ENCODE data around the gene MOB3C. TPM values are rescaled to one million over a fixed set of nuclear protein-coding genes. Genes with fewer than 3 reads are reported as not detected.
A peak's percentile ranks its signal among the peaks of the same experiment; 100 is the strongest.

MOB3C gene
- total RNA-seq, 1 donor from 2014 or later: 16.1 TPM

DNA sequence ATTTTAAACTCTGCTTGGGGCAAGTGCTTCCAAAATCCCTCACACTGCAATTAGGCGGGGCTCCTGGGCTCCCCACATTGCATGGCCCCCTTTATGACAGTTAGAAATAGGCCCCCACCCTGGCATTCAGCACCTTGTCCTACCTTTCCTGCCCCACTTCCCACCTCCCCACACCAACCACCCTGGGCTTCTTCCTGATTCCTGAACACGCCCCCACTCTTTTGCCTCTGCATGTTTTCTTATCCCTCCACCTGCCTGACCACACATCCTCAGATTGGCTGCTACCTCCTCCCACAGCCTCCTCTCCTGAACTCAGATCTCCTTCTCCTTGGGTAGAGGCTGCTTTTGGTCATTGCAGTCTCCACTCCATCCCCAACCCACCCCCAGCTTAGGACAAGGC lies 1.5 kb downstream of the MOB3C start:
- Histone ChIP-seq H3K4me1 (peaks cover 32 to 50% of the 10 kb centered on the region in 2 donors), H3K4me3 (peak overlapping the region; percentile 75 to 94), H3K9me3 (no peaks in the 10 kb centered on the region), H3K36me3 (peaks cover 0 to 5% of the 10 kb centered on the region in 2 donors), H3K27ac (peak overlapping the region; percentile 89 to 90), H3K27me3 (no peaks in the 10 kb centered on the region)
- no peak for DNase-seq (ENCODE audit: low spot score in 2 of 2)
- no peak for TF ChIP-seq CTCF (IDR thresholded peaks at IDR 0.05)
- intact Hi-C loops (cut with DNase I): loop anchor here (10.0 kb wide), 2 partner anchors 310 to 720 kb away; partner anchors contain the start of genes CMPK1, LRRC41 and UQCRH

DNA sequence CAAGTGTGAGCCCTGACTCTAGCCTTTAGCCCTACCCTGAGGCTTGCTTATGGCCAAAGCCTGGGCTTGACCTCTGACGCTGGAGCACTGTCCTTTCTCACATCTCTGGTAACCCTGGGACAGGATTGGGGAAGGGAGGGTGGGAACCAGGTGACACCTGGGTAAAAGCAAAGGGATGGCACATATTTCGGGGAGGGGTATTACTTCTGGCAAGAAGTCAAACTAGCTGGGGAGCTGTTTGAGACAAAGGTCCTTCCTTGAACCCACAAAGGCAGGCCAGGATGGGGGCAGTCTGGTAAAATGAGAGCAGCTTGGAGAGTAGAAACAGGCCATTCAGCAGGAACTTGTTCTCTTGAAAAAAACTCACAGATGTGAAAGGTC lies 2.0 kb downstream of the MOB3C start:
- Histone ChIP-seq H3K9me3 (no peaks in the 10 kb centered on the region), H3K27ac (peak overlapping the region; percentile 89 to 90), H3K4me3 (peak overlapping the region in 1 of 2 donors; percentile 75), H3K27me3 (no peaks in the 10 kb centered on the region), H3K36me3 (peaks cover 4 to 10% of the 10 kb centered on the region in 2 donors), H3K4me1 (peaks cover 32 to 50% of the 10 kb centered on the region in 2 donors)
- intact Hi-C loops (cut with DNase I): loop anchor here (10.0 kb wide), 2 partner anchors 310 to 720 kb away; partner anchors contain the start of genes CMPK1, LRRC41 and UQCRH
- no peak for TF ChIP-seq CTCF (IDR thresholded peaks at IDR 0.05)
- no peak for DNase-seq (ENCODE audit: low spot score in 2 of 2)

GRCh38 chr1:46613661-46614603 lies 2.7 kb downstream of the MOB3C start:
- Histone ChIP-seq H3K9me3 (no peaks in the 10 kb centered on the region), H3K4me1 (peaks cover 32 to 50% of the 10 kb centered on the region in 2 donors), H3K27me3 (no peaks in the 10 kb centered on the region), H3K36me3 (peaks cover 11 to 16% of the 10 kb centered on the region in 2 donors), H3K27ac (peak overlapping the region; percentile 89 to 90), H3K4me3 (peak overlapping the region; percentile 38 to 75)
- intact Hi-C loops (cut with DNase I): loop anchor here (10.0 kb wide), 2 partner anchors 309 to 721 kb away; partner anchors contain the start of genes CMPK1, LRRC41 and UQCRH
- DNase-seq (ENCODE audit: low spot score in 2 of 2): peak; percentile 90 to 96
- TF ChIP-seq CTCF (IDR thresholded peaks at IDR 0.05): no peak

GRCh38 chr1:46612937-46613660 lies 3.5 kb downstream of the MOB3C start:
- intact Hi-C loops (cut with DNase I): loop anchor here (10.0 kb wide), 2 partner anchors 308 to 722 kb away; partner anchors contain the start of genes CMPK1, LRRC41 and UQCRH
- H3K27me3 ChIP-seq: no peaks in the 10 kb centered on the region
- peaks cover 13 to 23% of the 10 kb centered on the region in 2 donors for H3K36me3 ChIP-seq
- H3K9me3 ChIP-seq: no peaks in the 10 kb centered on the region
- H3K27ac ChIP-seq: peak overlapping the region; percentile 64 to 90
- no peak for DNase-seq (ENCODE audit: low spot score in 2 of 2)
- TF ChIP-seq CTCF (IDR thresholded peaks at IDR 0.05): no peak
- peaks cover 34 to 54% of the 10 kb centered on the region in 2 donors for H3K4me1 ChIP-seq
- H3K4me3 ChIP-seq: peak overlapping the region; percentile 38 to 75

DNA sequence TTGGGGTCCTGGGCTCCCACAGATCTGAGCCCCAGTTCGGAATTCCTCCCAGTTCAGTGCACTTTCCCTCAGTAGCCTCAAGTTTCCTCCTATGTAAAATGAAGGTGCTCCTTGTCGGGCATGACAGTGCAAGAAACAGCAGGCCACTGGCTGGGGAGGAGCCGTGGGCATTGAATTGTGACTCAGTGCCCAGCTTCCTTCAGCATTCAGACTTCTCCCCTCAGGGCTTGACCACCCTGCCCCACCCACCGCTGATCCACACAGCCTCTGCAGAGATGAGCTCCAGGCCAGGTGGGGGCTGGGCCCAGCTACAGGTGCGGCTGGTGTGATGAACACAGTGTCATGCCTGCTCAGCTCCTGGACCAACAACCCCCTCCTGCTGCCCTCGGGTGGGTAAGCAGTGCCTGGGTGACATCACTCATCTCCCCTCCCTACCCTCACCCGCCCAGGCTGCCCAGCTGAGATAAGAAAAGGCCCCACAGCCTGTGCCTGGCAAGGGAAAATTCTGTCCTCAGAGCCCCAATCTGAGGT lies 4.9 kb downstream of the MOB3C start:
- Histone ChIP-seq H3K27me3 (no peaks in the 10 kb centered on the region), H3K9me3 (no peaks in the 10 kb centered on the region), H3K36me3 (peaks cover 13 to 23% of the 10 kb centered on the region in 2 donors), H3K27ac (peak overlapping the region; percentile 68 to 70), H3K4me1 (peaks cover 40 to 59% of the 10 kb centered on the region in 2 donors), H3K4me3 (peak overlapping the region in 1 of 2 donors; percentile 15)
- no peak for TF ChIP-seq CTCF (IDR thresholded peaks at IDR 0.05)
- DNase-seq (ENCODE audit: low spot score in 2 of 2): no peak
- intact Hi-C loops (cut with DNase I): loop anchor here (10.0 kb wide), 2 partner anchors 307 to 723 kb away; partner anchors contain the start of genes CMPK1, LRRC41 and UQCRH

Data from ascending aorta (tissue), 2 donors.